Aorta (tissue), 5 donors: ENCODE data around the gene PTH1R. TPM values are rescaled to one million over a fixed set of nuclear protein-coding genes. Genes with fewer than 3 reads are reported as not detected.

Experiments used
- ATAC-seq: fragments of 200-7000 bp; cut with Tn5 transposase; one replicate; pipeline ENCODE4 v1.9.1; 2022; ENCODE audit warnings: moderate library complexity; ENCODE audit not compliant: low FRiP score
- DNase-seq, 2 donors: peaks; one replicate each; pipeline ENCODE4 v3.0.0-alpha.2; 2020
- H3K27ac ChIP-seq, 2 donors: one replicate each; pipeline ENCODE4 v1.5.1; 2013; ENCODE audit warnings: low read length in 2 of 2, mild to moderate bottlenecking in 2 of 2, moderate library complexity in 2 of 2, control low read depth in 1 of 2, inconsistent platforms in 1 of 2, low read depth in 1 of 2
- H3K27me3 ChIP-seq, 2 donors: one replicate each; pipeline ENCODE4 v1.6.1; 2013; ENCODE audit warnings: control low read depth in 1 of 2, low read length in 1 of 2, mild to moderate bottlenecking in 1 of 2, moderate library complexity in 1 of 2; ENCODE audit not compliant: insufficient read depth in 2 of 2, control insufficient read depth in 1 of 2
- H3K36me3 ChIP-seq, 2 donors: one replicate each; pipeline ENCODE4 v1.6.1; 2013; ENCODE audit warnings: control low read depth in 1 of 2, low read length in 1 of 2, mild to moderate bottlenecking in 1 of 2; ENCODE audit not compliant: insufficient read depth in 2 of 2, control insufficient read depth in 1 of 2
- H3K4me1 ChIP-seq, 2 donors: one replicate each; pipeline ENCODE4 v1.6.1; 2013; ENCODE audit warnings: low read length in 2 of 2, control low read depth in 1 of 2, mild to moderate bottlenecking in 1 of 2, moderate library complexity in 1 of 2; ENCODE audit not compliant: insufficient read depth in 2 of 2, control insufficient read depth in 1 of 2
- H3K4me3 ChIP-seq, 2 donors: one replicate each; pipeline ENCODE4 v1.5.1; 2013; ENCODE audit warnings: low read length in 2 of 2, control low read depth in 1 of 2, mild to moderate bottlenecking in 1 of 2
- H3K9me3 ChIP-seq: one replicate; pipeline ENCODE4 v1.6.1; 2013; ENCODE audit warnings: mild to moderate bottlenecking, low read length; ENCODE audit not compliant: control insufficient read depth
- WGBS, 2 donors: extraction: QIAGEN DNeasy Blood & Tissue Kit; methylation state at CpG; one replicate each; pipeline ENCODE4 v1.1.7; 2013; 5-methylcytosine and 5-hydroxymethylcytosine counted together
- intact Hi-C, 2 donors: fragments of 100-400 bp; cut with DNase I; formaldehyde crosslinking; loops; one replicate each; pipeline versions ENCODE4 v1.14.2 to v1.15.0; 2022
- polyA plus RNA-seq, 2 donors: library from polyadenylated mRNA; stranded (reverse); fragments of 200-250 nt; gene quantifications; one replicate each; pipeline ENCODE4 v1.2.3, GENCODE V29; 2013
- total RNA-seq, 2 donors: library from RNA; stranded (reverse); fragmentation: NEBNext Ultra II Directional; extraction: Animal tissue kit (Norgen Biotek cat#: 25700); gene quantifications; one replicate each; pipeline ENCODE4 v1.2.1, GENCODE V29; 2021
- donor health status: healthy with polysubstance abuse.
- donor health status: Bipolar disorder and iron deficiency.
- donor health status: DM: no; HTN: no; CAD: no.
- donor health status: DM: no; HTN: no; CAD: no.
- donor health status: DM: yes; HTN: yes; CAD: no.

The PTH1R gene
- total and polyA plus RNA-seq, 4 donors, result 6.6 to 38.6 (median 7.6) TPM

GRCh38 chr3:46889381-46890110, 12.0 kb downstream of the PTH1R start:
- intact Hi-C loops, result no loop called here
- no peaks in the 10 kb centered on the region for H3K9me3 ChIP-seq
- H3K36me3 ChIP-seq, result no peaks in the 10 kb centered on the region
- no peaks in the 10 kb centered on the region for H3K4me1 ChIP-seq
- no peak for ATAC-seq
- H3K27ac ChIP-seq, result no peak overlapping the region
- 50 to 59% methylated on average over 6 of the region's 6 CpGs for WGBS, 2 donors
- H3K27me3 ChIP-seq, result no peaks in the 10 kb centered on the region
- H3K4me3 ChIP-seq, result no peak overlapping the region
- DNase-seq, result no peak

DNA sequence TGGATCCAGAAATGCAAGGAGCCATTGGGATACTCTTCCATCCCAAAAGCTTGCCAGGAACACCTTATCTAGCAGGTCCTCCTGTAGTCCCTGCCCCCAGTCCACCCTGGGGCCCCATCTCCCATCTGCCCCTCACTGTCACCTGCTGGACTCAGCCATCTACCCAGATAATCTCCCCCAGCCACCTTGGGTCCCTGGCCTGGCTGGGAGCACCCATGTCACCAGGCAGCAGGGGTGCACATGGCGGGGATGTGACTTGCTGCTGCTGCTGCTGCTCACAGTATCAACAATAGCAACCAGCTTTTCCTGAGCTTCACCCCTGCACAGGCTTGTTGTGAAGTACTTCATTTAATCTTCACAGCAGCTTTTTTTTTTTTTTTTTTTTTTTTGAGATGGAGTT, 12.6 kb downstream of the PTH1R start:
- intact Hi-C loops, result no loop called here

GRCh38 chr3:46891132-46891531, 13.6 kb downstream of the PTH1R start:
- H3K4me1 ChIP-seq, result no peaks in the 10 kb centered on the region
- no peak overlapping the region for H3K4me3 ChIP-seq
- no peaks in the 10 kb centered on the region for H3K36me3 ChIP-seq
- DNase-seq (no peak), ATAC-seq (no peak)
- WGBS, 2 donors, result 94 to 96% methylated on average over 3 of the region's 3 CpGs
- H3K27me3 ChIP-seq, result no peaks in the 10 kb centered on the region
- no peak overlapping the region for H3K27ac ChIP-seq
- no peaks in the 10 kb centered on the region for H3K9me3 ChIP-seq
- intact Hi-C loops, result no loop called here

More for the DNA sequence above, 12.6 kb downstream of the PTH1R start:
- ATAC-seq, result no peak
- Histone ChIP-seq H3K4me3 (no peak overlapping the region), H3K4me1 (no peaks in the 10 kb centered on the region), H3K36me3 (no peaks in the 10 kb centered on the region), H3K27me3 (no peaks in the 10 kb centered on the region), H3K9me3 (no peaks in the 10 kb centered on the region), H3K27ac (no peak overlapping the region)
- WGBS, 2 donors, result 98 to 100% methylated on average over 1 of the region's 1 CpG
- no peak for DNase-seq

DNA sequence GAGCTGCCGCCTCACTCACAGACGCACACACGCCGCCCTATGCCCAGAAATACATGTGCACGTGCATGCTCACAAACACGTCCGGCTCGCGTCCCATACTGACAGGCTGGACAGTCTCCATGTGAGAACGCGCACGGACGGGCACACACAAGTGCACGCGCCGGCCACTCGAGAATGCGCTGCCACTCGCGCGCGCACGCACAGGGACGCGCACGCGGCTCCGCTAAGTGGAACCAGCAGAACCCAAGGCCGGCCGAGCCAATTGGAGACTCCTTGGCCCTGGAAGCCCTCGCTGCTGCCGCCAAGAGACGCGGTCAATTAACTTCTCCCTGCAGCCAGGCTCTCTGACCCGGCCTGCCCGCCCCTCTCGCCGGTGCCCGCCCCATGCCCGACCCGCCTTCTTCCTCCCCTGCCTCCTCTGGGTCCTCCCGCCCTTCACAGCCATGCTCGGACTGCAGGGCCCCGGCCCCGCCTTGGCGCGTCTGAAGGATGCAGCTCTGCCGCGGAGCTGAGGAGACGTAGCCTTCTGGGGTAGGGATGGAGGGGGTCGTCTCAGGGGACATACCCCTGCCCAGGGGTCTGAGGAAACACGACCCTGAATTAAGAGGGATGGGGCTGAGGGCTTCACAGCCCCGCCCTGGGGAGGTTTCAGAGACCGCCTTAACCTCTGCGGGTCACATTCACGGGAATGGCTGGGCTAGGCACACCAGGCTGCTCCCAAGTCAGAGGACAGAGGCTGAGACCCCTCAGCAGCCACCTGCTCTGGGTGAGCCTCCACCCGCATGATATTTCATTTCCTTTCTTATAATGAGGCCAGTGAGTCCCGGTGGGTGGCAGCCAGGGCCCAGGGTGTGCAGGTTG, 15.0 kb downstream of the PTH1R start:
- DNase-seq, result peak; percentile 92 to 94
- no peaks in the 10 kb centered on the region for H3K36me3 ChIP-seq
- intact Hi-C loops, result loop anchor here in 1 of 2 donors (2.0 kb wide), 1 partner anchor 26 kb away; no protein-coding TSS in a partner anchor

DNA sequence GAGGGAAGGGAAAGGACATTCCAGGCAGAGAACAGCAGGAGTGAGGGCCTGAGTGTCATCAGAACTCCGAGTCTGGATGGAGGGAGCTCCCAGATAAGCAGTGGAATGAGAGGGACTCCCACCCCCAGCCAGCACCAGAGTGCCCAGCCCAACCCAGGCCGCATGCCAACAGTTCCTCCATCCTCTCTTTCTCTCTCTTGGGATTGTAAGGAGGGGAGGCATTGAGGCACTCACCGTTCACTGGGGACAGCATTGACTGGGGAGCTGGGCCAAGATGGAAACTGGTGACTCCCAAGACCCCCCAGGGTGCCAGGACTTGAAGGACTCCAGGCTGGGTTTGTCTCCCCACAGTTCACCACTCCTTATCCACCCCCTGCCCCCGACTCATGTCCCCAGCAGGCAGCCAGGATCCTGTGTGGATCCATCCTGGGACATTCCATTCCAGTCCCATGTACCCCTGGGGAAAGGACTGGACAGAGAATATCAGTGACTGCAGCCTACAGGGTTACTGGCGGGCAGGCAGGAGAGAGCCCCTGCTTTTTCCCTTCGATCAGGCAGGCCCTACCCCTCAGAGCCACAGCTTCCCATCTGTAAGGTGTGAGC, 15.7 kb downstream of the PTH1R start:
- intact Hi-C loops, result loop anchor here in 1 of 2 donors (2.0 kb wide), 1 partner anchor 26 kb away; no protein-coding TSS in a partner anchor
- Histone ChIP-seq H3K4me1 (no peaks in the 10 kb centered on the region), H3K4me3 (no peak overlapping the region), H3K9me3 (no peaks in the 10 kb centered on the region), H3K36me3 (no peaks in the 10 kb centered on the region), H3K27ac (no peak overlapping the region), H3K27me3 (no peaks in the 10 kb centered on the region)
- no peak for ATAC-seq
- 58 to 62% methylated on average over 5 to 6 of the region's 6 CpGs for WGBS, 2 donors
- DNase-seq, result peak; percentile 9 to 52

More for the DNA sequence above, 15.0 kb downstream of the PTH1R start:
- Histone ChIP-seq H3K27ac (no peak overlapping the region), H3K9me3 (no peaks in the 10 kb centered on the region), H3K4me3 (no peak overlapping the region), H3K27me3 (no peaks in the 10 kb centered on the region), H3K4me1 (no peaks in the 10 kb centered on the region)
- ATAC-seq, result peak; percentile 86
- 4 to 5% methylated on average over 58 of the region's 58 CpGs for WGBS, 2 donors

GRCh38 chr3:46893763-46894162, 16.2 kb downstream of the PTH1R start:
- H3K9me3 ChIP-seq, result no peaks in the 10 kb centered on the region
- WGBS, 2 donors, result 85 to 89% methylated on average over 9 of the region's 9 CpGs
- DNase-seq (peak; percentile 43 to 57), ATAC-seq (no peak)
- no peak overlapping the region for H3K4me3 ChIP-seq
- H3K4me1 ChIP-seq, result no peaks in the 10 kb centered on the region
- H3K27ac ChIP-seq, result no peak overlapping the region
- no peaks in the 10 kb centered on the region for H3K27me3 ChIP-seq
- intact Hi-C loops, result loop anchor here in 1 of 2 donors (2.0 kb wide), 1 partner anchor 27 kb away; no protein-coding TSS in a partner anchor
- no peaks in the 10 kb centered on the region for H3K36me3 ChIP-seq

DNA sequence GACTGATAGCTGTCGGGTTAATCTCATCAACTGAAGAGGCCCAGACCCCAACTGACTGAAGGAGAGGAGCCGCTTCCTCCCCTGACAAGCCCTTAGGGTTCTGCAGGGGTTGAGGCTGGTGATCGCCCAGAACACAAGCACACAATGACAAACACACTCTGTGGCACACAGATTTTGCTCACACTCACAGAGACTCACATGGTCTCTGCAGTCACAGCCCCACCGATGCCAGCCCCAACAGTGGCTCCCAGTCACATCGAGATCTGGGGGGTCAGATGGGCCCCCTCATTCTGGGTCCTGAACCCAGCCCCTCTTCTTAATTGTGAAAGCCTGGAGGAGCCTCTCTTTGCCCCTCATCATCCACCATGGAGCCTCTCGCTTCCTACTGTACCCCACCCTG, 16.7 kb downstream of the PTH1R start:
- H3K36me3 ChIP-seq, result no peaks in the 10 kb centered on the region
- no peaks in the 10 kb centered on the region for H3K4me1 ChIP-seq
- H3K27me3 ChIP-seq, result no peaks in the 10 kb centered on the region
- ATAC-seq (no peak), DNase-seq (peak; percentile 26 to 43)
- H3K9me3 ChIP-seq, result no peaks in the 10 kb centered on the region
- intact Hi-C loops, result no loop called here
- 91 to 99% methylated on average over 6 of the region's 6 CpGs for WGBS, 2 donors
- no peak overlapping the region for H3K4me3 ChIP-seq
- no peak overlapping the region for H3K27ac ChIP-seq

GRCh38 chr3:46895204-46895660, 17.7 kb downstream of the PTH1R start:
- H3K4me3 ChIP-seq, result no peak overlapping the region
- DNase-seq (peak; percentile 80 to 94), ATAC-seq (peak; percentile 64)
- H3K9me3 ChIP-seq, result no peaks in the 10 kb centered on the region
- intact Hi-C loops, result no loop called here
- 26 to 29% methylated on average over 5 of the region's 5 CpGs for WGBS, 2 donors
- no peaks in the 10 kb centered on the region for H3K36me3 ChIP-seq
- H3K27me3 ChIP-seq, result no peaks in the 10 kb centered on the region
- no peaks in the 10 kb centered on the region for H3K4me1 ChIP-seq
- no peak overlapping the region for H3K27ac ChIP-seq
